Measurements from ENCODE around the gene LCN10. TPM values are rescaled to one million over a fixed set of nuclear protein-coding genes. Genes with fewer than 3 reads are reported as not detected.
"Not testable (repeated sequence)": the region's sequence is repeated elsewhere in the genome, so short reads cannot be mapped to it uniquely, and the experiment has no call there.

Gene LCN10
- total and polyA plus RNA-seq, 10 of the 15 experiments (the other 5 are each of a cell fraction or from before 2014, with no cell fraction given): 0.06 to 1.3 (median 0.21) TPM; not detected in 1

GRCh38 chr9:136789523-136789937 is 46.8 kb upstream of the LCN10 start:
- Histone ChIP-seq H3K27ac (ENCODE audit: control insufficient read depth, insufficient read depth) (no peak overlapping the region), H3K27me3 (replicated peaks in 1 of 2; ENCODE audit: control insufficient read depth in 2 of 2, insufficient read depth in 2 of 2, low read length in 1 of 2) (no peaks in the 10 kb centered on the region), H3K4me1 (ENCODE audit: control insufficient read depth, insufficient read depth, low read length) (peaks cover 10% of the 10 kb centered on the region), H3K4me3 (no peak overlapping the region), H3K9ac (ENCODE audit: control insufficient read depth, insufficient read depth, low read length) (no peak overlapping the region), H3K9me3 (replicated peaks; ENCODE audit: control insufficient read depth, insufficient read depth, low read length) (no peaks in the 10 kb centered on the region), H3K4me2 (ENCODE audit: control insufficient read depth, insufficient read depth) (no peak overlapping the region), H2AFZ (ENCODE audit: control insufficient read depth, low read depth, low read length) (no peak overlapping the region), H3K36me3 (ENCODE audit: control insufficient read depth in 2 of 2, insufficient read depth in 2 of 2, low read length in 1 of 2) (no peaks in the 10 kb centered on the region), H3K79me2 (ENCODE audit: control insufficient read depth, insufficient read depth, low read length) (peaks cover 2% of the 10 kb centered on the region; the same call in 1 of the 2 replicates), H4K20me1 (ENCODE audit: control insufficient read depth, insufficient read depth) (peaks cover 2% of the 10 kb centered on the region; the same call in 1 of the 2 replicates)
- ChIA-PET SMC1A (ENCODE audit: uncharacterized antibody, unreplicated experiment) (no interaction called here), RAD21 (ENCODE audit: unreplicated experiment) (interaction anchor here (1.7 to 4.1 kb wide), 2 partner anchors 240 to 245 kb away, joined by 6 to 28 read pairs; no protein-coding TSS in a partner anchor), POLR2A (interaction anchor here (0.7 to 1.6 kb wide), 3 partner anchors 147 to 333 kb away, joined by 4 to 5 read pairs (median 4); no protein-coding TSS in a partner anchor), CTCF (interaction anchor here (2.0 to 13.1 kb wide), 2 partner anchors 20 to 245 kb away, joined by 22 to 163 read pairs; no protein-coding TSS in a partner anchor)
- FAIRE-seq: no peak
- TF ChIP-seq ZNF592 (IDR thresholded peaks at IDR 0.05) (peak; percentile 58; the same call in 1 of the 2 replicates), NR2C2 (IDR thresholded peaks at IDR 0.05; ENCODE audit: borderline replicate concordance, control insufficient read depth, insufficient read length, low read depth) (no peak)
- TF ChIP-seq, protein P1, sequence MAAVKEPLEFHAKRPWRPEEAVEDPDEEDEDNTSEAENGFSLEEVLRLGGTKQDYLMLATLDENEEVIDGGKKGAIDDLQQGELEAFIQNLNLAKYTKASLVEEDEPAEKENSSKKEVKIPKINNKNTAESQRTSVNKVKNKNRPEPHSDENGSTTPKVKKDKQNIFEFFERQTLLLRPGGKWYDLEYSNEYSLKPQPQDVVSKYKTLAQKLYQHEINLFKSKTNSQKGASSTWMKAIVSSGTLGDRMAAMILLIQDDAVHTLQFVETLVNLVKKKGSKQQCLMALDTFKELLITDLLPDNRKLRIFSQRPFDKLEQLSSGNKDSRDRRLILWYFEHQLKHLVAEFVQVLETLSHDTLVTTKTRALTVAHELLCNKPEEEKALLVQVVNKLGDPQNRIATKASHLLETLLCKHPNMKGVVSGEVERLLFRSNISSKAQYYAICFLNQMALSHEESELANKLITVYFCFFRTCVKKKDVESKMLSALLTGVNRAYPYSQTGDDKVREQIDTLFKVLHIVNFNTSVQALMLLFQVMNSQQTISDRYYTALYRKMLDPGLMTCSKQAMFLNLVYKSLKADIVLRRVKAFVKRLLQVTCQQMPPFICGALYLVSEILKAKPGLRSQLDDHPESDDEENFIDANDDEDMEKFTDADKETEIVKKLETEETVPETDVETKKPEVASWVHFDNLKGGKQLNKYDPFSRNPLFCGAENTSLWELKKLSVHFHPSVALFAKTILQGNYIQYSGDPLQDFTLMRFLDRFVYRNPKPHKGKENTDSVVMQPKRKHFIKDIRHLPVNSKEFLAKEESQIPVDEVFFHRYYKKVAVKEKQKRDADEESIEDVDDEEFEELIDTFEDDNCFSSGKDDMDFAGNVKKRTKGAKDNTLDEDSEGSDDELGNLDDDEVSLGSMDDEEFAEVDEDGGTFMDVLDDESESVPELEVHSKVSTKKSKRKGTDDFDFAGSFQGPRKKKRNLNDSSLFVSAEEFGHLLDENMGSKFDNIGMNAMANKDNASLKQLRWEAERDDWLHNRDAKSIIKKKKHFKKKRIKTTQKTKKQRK (IDR thresholded peaks at IDR 0.05; ENCODE audit: low read depth, low read length): no peak
- no peak for DNase-seq (ENCODE audit: low read depth, low spot score)
- ATAC-seq: no peak
- no TSS peak for BruUV-seq (replicated peaks)
- intact Hi-C loops (cut with micrococcal nuclease; ENCODE audit: unreplicated experiment): loop anchor here (5.0 kb wide), 1 partner anchor 448 kb away; no protein-coding TSS in a partner anchor
- WGBS (ENCODE audit: insufficient coverage, insufficient replicate concordance, low lambda C conversion rate, missing lambda C conversion rate): 75% methylated on average over 3 of the region's 3 CpGs
- in situ Hi-C loops (cut with MboI): no loop called here

GRCh38 chr9:136788644-136789522 is 46.1 kb upstream of the LCN10 start:
- SMC1A ChIA-PET (ENCODE audit: uncharacterized antibody, unreplicated experiment): interaction anchor here (0.8 to 3.7 kb wide), 4 partner anchors 23 to 249 kb away, joined by 3 to 23 read pairs (median 12); no protein-coding TSS in a partner anchor
- intact Hi-C loops (cut with micrococcal nuclease; ENCODE audit: unreplicated experiment): loop anchor here (5.0 kb wide), 1 partner anchor 448 kb away; no protein-coding TSS in a partner anchor
- FAIRE-seq; H3K27ac ChIP-seq (ENCODE audit: control insufficient read depth, insufficient read depth); H4K20me1 ChIP-seq (ENCODE audit: control insufficient read depth, insufficient read depth); H3K4me3 ChIP-seq; ATAC-seq; H2AFZ ChIP-seq (ENCODE audit: control insufficient read depth, low read depth, low read length); DNase-seq (ENCODE audit: low read depth, low spot score); BruUV-seq (replicated peaks); in situ Hi-C loops (cut with MboI); H3K9me3 ChIP-seq (replicated peaks; ENCODE audit: control insufficient read depth, insufficient read depth, low read length); H3K79me2 ChIP-seq (ENCODE audit: control insufficient read depth, insufficient read depth, low read length); H3K27me3 ChIP-seq (replicated peaks in 1 of 2; ENCODE audit: control insufficient read depth in 2 of 2, insufficient read depth in 2 of 2, low read length in 1 of 2); H3K36me3 ChIP-seq (ENCODE audit: control insufficient read depth in 2 of 2, insufficient read depth in 2 of 2, low read length in 1 of 2): not testable (repeated sequence)
- WGBS (ENCODE audit: insufficient coverage, insufficient replicate concordance, low lambda C conversion rate, missing lambda C conversion rate): 57% methylated on average over 27 of the region's 27 CpGs
- RAD21 ChIA-PET (ENCODE audit: unreplicated experiment): interaction anchor here (0.9 to 4.1 kb wide), 6 partner anchors 11 to 282 kb away, joined by 3 to 28 read pairs (median 6); partner anchors contain the start of gene SAPCD2
- peaks cover 10% of the 10 kb centered on the region for H3K4me1 ChIP-seq (ENCODE audit: control insufficient read depth, insufficient read depth, low read length)
- POLR2A ChIA-PET: interaction anchor here (0.7 to 1.4 kb wide), 4 partner anchors 113 to 334 kb away, joined by 3 to 5 read pairs (median 4); no protein-coding TSS in a partner anchor
- CTCF ChIA-PET: interaction anchor here (1.1 to 13.1 kb wide), 15 partner anchors 11 to 278 kb away, joined by 3 to 163 read pairs (median 7); partner anchors contain the start of genes AJM1 and FUT7
- H3K4me2 ChIP-seq (ENCODE audit: control insufficient read depth, insufficient read depth): peak overlapping the region; percentile 17; the same call in 1 of the 2 replicates
- H3K9ac ChIP-seq (ENCODE audit: control insufficient read depth, insufficient read depth, low read length): 0 out of 2 replicates have a peak overlapping the region, but pooled peaks have one; percentile 12

Measured in GM12878 (cell line).